ENCODE results near the gene JUP. TPM values are rescaled to one million over a fixed set of nuclear protein-coding genes. Genes with fewer than 3 reads are reported as not detected.

Gene JUP

DNA sequence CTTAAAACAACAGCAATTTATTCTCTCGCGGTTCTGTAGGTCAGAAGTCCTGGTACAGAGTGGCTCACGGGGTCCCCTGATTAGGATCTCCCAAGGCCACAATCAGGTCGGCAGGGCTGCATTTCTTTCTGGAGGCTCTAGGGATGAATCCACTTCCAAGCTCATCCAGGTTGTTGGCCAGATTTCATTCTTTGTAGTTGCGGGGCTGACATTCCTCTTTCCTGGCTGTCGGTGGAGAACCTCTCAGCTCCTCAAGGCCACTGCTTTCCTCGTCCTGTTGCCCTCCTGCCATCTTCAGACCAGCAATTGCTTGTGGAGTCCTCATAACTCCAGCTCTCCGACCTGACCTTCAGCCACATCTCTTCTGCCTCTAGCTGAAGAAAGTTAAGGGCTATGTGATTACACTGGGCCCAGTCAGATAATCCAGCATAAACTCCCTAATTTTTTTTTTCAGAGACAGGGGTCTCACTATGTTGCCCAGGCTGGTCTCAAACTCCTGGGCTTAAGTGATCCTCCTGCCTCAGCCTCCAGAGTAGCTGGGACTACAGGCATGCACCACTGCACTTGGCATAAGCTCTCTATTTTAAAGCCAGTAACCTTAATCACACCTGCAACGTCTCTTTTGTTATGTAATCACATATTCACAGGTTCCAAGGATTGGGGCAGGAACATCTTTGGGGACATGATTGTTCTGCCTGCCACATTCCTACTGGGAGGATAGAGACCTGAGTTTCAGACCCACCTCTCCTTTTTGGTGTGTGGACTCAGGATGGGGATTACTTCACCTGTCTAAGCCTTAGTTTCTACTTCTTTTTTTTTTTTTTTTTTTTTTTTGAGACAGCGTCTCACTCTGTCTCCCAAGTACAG is 78.5 kb downstream of the JUP start:
- Histone ChIP-seq H3K27ac (ENCODE audit: low read length, poor library complexity, severe bottlenecking) (no peak overlapping the region), H2BK120ac (ENCODE audit: low read depth, low read length) (no peak overlapping the region), H3K9ac (ENCODE audit: low read length) (no peak overlapping the region), H3K4me2 (ENCODE audit: low read length, poor library complexity, severe bottlenecking) (no peak overlapping the region), H2AK5ac (ENCODE audit: low read length, severe bottlenecking) (no peak overlapping the region), H3K14ac (ENCODE audit: low read length in 2 of 2) (no peak overlapping the region), H4K91ac (ENCODE audit: low read length) (no peak overlapping the region), H2AFZ (ENCODE audit: low read depth, low read length) (no peak overlapping the region), H3K4me1 (ENCODE audit: control insufficient read depth, insufficient read depth, low read depth, low read length) (peaks cover 10% of the 10 kb centered on the region), H3K79me1 (replicated peaks; ENCODE audit: low read length, poor library complexity, severe bottlenecking) (no peaks in the 10 kb centered on the region), H3K27me3 (ENCODE audit: control insufficient read depth in 1 of 2, insufficient read depth in 1 of 2, low read length in 2 of 2) (peaks cover 6 to 9% of the 10 kb centered on the region in 2 experiments), H4K8ac (ENCODE audit: low read length) (no peak overlapping the region), H3K36me3 (ENCODE audit: control insufficient read depth in 1 of 2, insufficient read depth in 2 of 2, low read depth in 1 of 2, low read length in 2 of 2) (no peaks in the 10 kb centered on the region), H2BK15ac (ENCODE audit: low read depth, poor library complexity, severe bottlenecking) (no peak overlapping the region), H3K4me3 (ENCODE audit: insufficient read depth in 1 of 2, low read depth in 1 of 2, low read length in 2 of 2) (no peak overlapping the region), H3K23ac (ENCODE audit: low read length in 2 of 2) (no peak overlapping the region), H2BK12ac (ENCODE audit: low read length in 2 of 2) (no peak overlapping the region), H2BK5ac (ENCODE audit: low read depth, low read length, poor library complexity, severe bottlenecking) (no peak overlapping the region), H3K9me3 (ENCODE audit: control insufficient read depth, low read length) (no peaks in the 10 kb centered on the region), H3K4ac (ENCODE audit: low read depth in 1 of 2, low read length in 2 of 2) (no peak overlapping the region), H3K18ac (ENCODE audit: low read depth in 1 of 2, low read length in 2 of 2) (no peak overlapping the region)
- WGBS, result 85% methylated on average over 8 of the region's 10 CpGs
- DNase-seq, result no peak

DNA sequence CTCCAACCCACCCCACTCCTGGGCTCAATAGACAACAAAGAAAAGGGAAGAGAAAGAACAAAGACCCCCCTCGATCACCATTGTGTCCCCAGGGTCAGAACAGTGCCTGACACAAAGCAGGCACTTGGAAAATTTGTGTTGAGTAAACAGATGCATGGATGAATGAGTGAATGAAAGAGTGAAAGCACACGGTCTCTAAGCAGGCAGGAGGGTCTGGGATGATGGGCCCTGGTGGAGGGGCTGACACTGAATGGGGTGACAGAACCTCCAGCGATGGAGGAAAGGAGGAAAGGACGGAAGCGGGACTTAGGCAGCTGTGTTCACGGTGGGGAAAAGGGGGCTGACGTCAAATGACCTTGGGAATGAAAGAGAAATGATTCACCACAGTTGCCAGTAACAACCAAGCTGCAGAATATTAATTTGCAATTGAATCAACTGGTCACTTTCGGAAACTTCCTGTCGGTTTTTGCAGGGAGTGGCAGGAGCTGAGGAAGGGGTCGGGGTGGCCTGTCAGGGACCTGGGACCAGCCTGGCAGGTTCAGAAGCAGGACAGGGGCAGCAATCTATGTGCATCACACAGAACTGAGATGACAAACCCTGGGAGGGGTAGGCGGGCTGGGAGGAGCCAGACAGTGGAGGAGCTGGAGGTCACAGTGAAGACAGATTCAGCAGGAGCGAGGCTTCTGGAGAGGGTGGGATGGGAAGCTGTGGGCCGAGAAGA is 81.1 kb downstream of the JUP start:
- no peak overlapping the region for H3K18ac ChIP-seq (ENCODE audit: low read depth in 1 of 2, low read length in 2 of 2)
- H2BK5ac ChIP-seq (ENCODE audit: low read depth, low read length, poor library complexity, severe bottlenecking), result no peak overlapping the region
- H3K14ac ChIP-seq (ENCODE audit: low read length in 2 of 2), result peak overlapping the region in 1 of 2 experiments; percentile 42
- H2BK120ac ChIP-seq (ENCODE audit: low read depth, low read length), result no peak overlapping the region
- H3K4me2 ChIP-seq (ENCODE audit: low read length, poor library complexity, severe bottlenecking), result peak overlapping the region; percentile 8
- H3K4me3 ChIP-seq (ENCODE audit: insufficient read depth in 1 of 2, low read depth in 1 of 2, low read length in 2 of 2), result peak overlapping the region in 1 of 2 experiments; percentile 47
- peak overlapping the region; percentile 14 for H3K9ac ChIP-seq (ENCODE audit: low read length)
- H3K9me3 ChIP-seq (ENCODE audit: control insufficient read depth, low read length), result no peaks in the 10 kb centered on the region
- peak overlapping the region; percentile 40 for H4K8ac ChIP-seq (ENCODE audit: low read length)
- peaks cover 10% of the 10 kb centered on the region for H3K4me1 ChIP-seq (ENCODE audit: control insufficient read depth, insufficient read depth, low read depth, low read length)
- no peak overlapping the region for H2AK5ac ChIP-seq (ENCODE audit: low read length, severe bottlenecking)
- H3K27me3 ChIP-seq (ENCODE audit: control insufficient read depth in 1 of 2, insufficient read depth in 1 of 2, low read length in 2 of 2), result peaks cover 0 to 3% of the 10 kb centered on the region in 2 experiments
- no peaks in the 10 kb centered on the region for H3K79me1 ChIP-seq (replicated peaks; ENCODE audit: low read length, poor library complexity, severe bottlenecking)
- no peaks in the 10 kb centered on the region for H3K36me3 ChIP-seq (ENCODE audit: control insufficient read depth in 1 of 2, insufficient read depth in 2 of 2, low read depth in 1 of 2, low read length in 2 of 2)
- no peak overlapping the region for H2BK15ac ChIP-seq (ENCODE audit: low read depth, poor library complexity, severe bottlenecking)
- no peak overlapping the region for H2AFZ ChIP-seq (ENCODE audit: low read depth, low read length)
- peak overlapping the region in 1 of 2 experiments; percentile 51 for H3K23ac ChIP-seq (ENCODE audit: low read length in 2 of 2)
- no peak overlapping the region for H3K27ac ChIP-seq (ENCODE audit: low read length, poor library complexity, severe bottlenecking)
- H3K4ac ChIP-seq (ENCODE audit: low read depth in 1 of 2, low read length in 2 of 2), result peak overlapping the region; percentile 16 to 24
- H2BK12ac ChIP-seq (ENCODE audit: low read length in 2 of 2), result peak overlapping the region in 1 of 2 experiments; percentile 49
- DNase-seq, result peak; percentile 74
- H4K91ac ChIP-seq (ENCODE audit: low read length), result no peak overlapping the region
- WGBS, result 56% methylated on average over 12 of the region's 13 CpGs

Small RNA genes within 50 kb of the gene (small RNA-seq; reads per million reads assigned to genes)
- gene RN7SL399P (ENCODE audit: low read depth) (not detected), gene RNA5SP442 (ENCODE audit: low read depth) (3.5 reads per million, percentile 27 among the genes with 10 or more reads in this experiment)
